NCI-H1436 treated with DMSO at 0.1 percent for 48 hours (cell line): ENCODE measurements around the gene FARS2.

Experiments
- DNase-seq: peaks from one replicate; lab custom pipeline; 2025; lab: John Stamatoyannopoulos, UW

FARS2 gene

DNA sequence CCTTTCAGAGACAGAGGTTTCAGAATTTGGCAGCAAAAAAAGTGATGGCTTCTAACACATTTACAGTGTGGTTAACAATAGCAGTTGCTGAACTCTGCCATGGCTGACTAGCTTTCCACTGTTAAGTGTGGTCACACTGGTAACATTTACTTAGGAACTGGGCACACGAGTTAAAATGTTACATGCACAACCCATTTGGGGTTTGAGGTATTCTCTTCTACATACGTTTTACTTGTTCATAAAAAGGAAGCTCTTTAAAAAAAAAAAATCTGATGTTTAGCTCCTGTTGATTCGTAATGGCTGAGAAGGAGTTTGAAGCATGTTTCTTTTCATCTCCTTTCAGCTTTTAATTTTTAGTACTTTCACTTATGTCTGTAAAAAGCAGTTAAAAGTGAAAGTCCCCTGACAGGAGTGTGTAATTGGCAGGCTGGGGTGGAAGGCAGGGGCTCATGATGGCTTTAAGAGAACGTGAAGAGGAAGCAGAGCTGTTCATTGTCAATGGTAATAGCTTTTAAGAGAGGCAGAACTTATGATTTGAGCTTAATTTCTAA, 245.9 kb downstream of the FARS2 start:
- DNase-seq: no peak

DNA sequence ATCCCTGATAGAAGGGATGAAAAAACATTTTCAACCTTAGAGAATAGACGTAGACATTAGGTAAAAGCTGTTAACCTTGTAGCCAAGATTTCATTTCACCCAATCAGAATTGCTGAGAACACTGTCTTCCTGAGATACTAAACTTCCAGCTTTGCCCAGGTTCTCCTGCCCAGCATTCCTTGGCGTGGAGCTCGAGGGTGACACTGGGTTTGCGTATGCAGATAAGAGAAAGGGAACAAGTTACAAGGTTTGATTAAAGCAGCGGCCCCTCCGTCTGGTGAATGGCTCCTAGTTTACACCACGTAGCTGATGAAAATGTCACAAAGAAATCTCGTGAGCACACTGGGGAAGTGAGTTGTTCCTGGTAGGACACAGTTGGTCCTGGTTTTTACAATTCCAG, 247.8 kb downstream of the FARS2 start:
- no peak for DNase-seq

DNA sequence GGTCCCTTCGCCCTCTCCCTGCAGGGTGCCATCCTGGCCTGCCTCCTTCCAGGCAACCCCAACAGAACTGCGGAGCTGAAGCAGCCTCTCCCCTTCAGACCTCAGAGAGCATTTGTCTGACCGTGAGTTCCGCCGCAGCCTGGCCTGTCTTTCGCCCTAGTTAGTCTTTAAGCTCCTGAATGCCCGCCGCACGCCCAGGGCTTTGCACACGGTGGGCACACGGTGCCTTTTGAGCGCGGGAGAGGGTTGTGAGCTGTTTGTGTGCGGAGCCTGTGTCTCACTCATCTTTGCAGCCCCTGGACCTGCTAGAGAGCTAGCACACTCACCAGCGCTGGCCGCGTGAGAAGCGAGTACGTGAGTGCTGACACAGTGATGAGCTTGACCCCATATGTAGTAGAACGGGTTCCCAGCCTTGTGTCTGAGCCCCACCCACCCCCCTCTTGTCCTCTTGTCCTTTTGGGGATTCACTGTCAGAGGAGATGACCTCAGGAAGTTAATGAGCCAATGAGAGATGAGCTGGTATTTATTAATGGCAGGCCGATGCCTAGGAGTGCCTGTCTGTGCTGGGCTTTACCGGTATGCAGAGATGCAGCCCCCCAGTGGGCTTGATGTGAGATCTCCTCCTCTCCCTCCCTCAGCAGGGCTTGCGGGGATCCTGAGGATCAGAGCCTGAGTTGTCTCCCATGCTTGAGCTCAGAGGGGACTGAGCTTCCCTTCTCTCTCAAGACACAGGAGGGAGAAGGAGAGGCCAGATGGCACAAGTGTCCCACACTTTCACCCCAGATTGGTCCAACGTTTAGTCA, 249.2 kb downstream of the FARS2 start:
- no peak for DNase-seq

DNA sequence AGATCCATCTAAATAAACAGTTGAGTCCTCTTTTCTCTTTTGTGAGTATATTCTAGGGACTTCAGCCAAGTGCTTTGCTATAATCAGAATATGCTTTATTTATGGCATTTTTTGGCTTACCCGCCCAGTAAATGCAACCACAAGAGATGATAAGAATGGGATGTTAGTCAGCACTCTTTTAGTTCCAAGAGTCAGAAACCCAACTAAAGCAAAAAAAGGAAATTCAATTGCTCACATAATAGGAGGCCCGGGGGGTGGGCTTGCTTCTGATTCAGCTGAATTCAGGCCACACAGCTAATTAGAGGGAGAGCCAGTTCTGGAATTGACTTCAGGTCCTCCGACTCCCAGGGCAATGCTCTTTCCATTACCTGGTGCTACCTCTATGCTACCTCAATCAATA, 250.6 kb downstream of the FARS2 start:
- DNase-seq: no peak

DNA sequence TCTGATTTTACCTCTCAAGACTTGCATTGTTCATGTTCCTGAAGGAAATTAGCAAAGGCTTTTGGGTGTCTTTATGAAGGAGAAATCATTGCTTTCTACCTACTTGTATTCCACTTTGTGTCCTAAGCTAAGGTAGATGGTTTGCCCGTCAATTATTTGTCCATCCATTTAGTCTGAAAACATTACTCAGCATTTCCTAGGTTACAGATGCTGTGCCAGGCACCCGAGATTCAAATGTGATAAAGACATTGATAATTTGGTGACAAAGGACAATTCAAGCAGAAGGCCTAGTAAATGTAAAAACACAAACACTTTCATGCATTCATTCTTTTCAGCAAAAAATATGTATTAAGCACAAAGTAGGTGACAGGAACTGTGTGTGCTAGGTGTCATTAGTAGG, 251.1 kb downstream of the FARS2 start:
- DNase-seq: no peak

DNA sequence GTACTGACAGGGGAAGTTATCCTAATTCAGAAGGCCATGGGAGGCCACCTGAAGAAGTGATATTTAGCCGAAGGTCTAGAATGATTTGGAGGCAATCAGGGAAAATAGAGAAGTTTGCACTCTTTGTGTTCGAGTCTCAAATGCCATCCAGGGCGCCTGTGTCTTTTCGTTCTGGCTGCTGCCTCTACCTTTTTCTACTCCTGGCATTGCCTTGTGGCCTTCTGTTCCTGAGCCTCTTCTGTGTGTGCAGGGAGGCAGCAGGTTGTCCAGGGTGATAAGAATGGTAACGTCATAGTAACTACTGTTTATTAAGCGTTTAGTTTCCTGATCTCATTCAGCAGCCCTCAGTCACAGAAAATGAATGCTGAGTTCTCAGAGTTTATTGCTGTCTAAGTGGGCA, 252.1 kb downstream of the FARS2 start:
- no peak for DNase-seq

DNA sequence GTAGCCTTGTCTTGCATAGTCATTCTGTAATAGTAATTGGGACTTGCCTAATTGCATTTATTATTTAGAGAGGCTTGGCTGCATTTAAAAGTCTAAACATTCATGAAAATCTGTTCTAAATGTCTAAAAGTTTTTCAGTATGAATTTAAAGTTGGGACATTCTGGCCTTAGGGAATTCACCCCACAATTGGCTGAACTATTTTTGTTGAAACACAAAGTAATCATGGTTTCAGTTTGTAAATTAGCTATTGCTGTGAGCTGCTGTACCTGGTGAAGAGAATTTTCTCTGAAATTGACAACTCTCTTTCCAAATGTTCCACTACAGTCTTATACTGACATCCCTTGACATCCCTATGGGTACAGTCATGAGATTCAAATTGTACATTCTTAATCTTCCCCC, 253.0 kb downstream of the FARS2 start:
- no peak for DNase-seq

DNA sequence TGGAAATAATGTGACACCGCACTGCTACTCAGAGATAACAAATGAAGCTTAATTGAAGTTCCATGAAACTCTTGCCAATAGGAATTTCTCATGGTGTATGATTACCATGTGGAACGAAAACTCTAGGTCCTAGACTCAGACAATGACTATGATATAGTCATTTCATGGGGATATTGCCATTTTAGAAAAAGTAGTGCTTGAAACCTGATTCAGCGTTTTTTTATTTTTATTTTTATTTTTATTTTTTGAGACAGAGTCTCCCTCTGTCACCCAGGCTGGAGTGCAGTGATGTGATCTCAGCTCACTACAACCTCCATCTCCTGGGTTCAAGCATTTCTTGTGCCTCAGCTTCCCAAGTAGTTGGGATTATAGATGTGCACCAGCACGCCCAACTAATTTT, 253.9 kb downstream of the FARS2 start:
- no peak for DNase-seq

DNA sequence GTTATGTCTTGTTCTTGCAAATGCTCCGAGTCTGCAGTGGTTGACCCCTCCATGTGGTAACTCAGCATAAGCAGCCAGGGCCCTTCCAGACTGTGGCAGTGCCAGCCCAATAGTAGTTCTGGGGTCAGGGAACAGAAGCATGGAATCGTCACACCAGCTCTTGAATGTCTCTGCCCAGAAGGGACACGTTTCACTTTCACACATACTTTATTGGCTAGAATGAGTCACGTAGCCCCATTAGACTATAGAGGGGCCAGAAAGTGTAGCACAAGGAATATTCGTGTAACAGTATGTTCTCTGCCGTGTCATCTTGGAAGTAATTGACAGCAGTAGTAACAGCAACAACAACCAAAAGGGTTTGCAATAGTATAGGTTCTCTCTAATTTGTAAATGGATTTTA, 254.7 kb downstream of the FARS2 start:
- DNase-seq: no peak

DNA sequence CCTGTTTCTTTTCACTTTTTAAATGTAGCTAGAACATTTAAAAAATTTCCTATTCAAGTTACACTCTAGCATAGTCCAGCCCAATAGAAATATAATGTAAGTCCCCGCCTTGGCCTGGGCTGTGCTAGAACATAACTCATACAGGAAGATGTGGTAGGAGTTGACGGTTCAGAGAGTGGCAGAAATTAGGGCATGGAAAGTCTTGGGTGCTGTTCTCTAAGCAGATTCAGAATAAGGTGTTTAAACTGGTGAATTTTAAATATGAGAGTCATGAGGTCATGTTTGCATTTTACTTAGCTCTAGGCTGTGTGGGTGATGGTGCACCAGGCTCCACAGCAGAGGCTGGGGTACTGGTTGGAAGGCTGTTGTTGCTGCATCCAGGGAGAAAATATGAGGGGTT, 256.5 kb downstream of the FARS2 start:
- DNase-seq: no peak

DNA sequence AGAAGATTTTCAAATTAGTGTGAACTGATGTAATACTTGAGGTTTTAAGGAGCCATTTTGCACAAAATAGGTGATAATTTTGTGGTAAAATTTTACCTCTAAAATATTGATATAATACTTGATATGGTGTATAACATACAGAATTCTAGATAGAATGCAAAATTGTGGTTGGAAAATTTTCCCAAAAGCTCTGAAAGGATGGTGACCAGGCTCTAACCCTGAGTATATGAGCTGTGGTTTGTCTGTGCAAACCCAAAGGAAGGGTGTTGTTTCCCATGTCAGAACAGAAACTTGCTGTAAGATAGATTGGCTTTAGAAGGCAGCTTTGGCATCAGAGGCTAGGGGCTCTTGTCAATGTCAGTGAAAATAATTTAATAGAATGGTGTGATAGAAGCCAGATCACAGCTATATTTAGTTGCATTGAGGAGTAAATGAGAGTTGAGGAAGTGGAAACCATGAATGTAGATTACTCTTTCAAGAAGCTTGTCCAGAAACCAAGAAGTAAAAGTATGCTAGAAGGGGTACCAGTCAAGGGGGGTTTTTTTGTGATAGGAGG, 257.7 kb downstream of the FARS2 start:
- no peak for DNase-seq

DNA sequence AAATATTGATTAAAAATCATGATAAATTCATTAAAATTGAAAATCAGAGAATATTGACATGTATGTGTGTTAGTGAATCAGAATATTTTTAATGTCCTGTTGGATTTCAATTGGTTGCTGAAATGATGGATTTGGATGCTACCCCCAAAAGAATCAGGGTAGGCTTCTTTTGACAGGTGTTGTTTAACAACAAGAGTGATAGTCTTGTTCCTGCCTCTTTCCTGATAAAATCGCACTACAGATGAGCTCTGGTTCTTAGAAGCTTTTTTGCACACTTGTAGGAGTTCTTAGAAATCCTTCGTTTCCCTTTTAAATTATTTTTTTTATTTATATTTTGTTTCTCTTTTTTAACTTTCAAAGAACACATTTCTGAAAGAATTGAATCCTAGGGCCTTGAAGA, 259.5 kb downstream of the FARS2 start:
- DNase-seq: no peak

DNA sequence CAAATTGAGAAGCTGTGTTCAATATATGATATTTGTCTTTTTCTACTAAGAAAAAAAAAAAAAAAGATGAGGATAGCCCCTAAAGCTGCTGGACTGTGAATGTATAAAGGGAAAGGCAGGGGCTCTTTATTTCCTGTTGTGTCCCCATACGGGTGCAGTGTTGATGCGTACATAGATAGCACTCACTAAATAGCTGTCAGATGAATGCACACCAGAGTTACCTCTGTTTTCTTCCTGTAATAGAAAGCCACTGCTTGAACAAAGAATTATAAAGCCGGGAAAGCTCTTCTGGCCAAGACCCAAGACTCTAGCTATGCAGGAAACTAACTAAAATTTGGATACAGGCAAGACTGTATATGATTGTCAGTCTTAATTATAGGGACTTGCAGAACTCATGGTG, 260.0 kb downstream of the FARS2 start:
- no peak for DNase-seq

DNA sequence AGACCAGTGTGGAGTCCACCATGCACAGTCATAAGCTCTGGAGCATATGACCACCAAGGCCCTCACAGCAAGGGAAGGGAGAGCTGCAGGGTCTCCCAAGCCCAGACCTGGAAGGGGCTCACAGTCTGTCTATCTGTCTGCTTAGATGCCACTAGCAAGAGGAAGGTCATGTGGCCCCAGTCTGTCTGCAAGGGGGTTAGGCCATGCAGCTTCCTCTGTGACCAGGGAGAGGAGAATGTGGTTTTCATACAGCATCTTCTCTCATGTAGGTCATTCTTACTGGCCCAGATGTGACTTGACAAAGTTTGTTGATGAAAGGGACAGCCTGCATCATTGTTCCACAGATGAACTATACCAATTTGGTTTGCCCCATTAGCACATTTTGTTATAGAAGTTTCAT, 260.8 kb downstream of the FARS2 start:
- DNase-seq: no peak

DNA sequence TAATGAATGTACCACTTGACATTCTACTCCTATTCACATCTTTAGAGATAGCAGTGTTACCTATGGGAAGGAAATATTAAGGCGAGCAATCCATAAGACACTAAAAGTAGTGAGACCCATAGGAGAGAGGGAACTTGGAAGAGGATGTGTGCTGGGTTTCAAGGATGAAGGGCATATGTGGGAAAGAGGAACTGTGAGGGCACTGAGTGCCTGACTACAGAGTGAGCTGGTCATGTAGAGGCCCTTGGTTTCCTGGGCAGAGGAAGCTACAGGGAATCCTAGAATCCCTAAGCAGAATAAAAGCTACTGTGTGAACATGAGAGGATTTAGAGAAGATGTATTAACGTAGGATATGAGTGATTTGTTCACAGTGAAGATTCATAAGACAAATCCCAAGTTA, 262.8 kb downstream of the FARS2 start:
- no peak for DNase-seq

DNA sequence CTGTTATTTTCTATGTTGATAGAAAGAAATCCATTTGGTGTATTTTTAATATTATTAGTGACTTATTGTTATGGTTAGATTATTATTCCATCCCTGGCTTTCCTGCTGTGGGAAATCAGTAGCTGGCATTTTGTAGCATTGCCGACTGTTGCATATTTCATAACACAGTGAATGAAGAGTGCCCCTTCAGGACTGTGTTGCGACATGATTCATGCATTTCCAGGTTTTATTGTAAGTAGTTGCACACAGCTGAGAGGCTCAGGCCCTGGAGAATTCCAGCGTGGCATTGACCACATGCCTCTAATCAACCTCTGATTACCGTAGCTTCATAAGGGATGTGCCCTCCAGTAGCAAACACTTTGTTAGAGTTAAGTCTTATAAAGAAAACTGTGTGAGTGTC, 263.9 kb downstream of the FARS2 start:
- no peak for DNase-seq

DNA sequence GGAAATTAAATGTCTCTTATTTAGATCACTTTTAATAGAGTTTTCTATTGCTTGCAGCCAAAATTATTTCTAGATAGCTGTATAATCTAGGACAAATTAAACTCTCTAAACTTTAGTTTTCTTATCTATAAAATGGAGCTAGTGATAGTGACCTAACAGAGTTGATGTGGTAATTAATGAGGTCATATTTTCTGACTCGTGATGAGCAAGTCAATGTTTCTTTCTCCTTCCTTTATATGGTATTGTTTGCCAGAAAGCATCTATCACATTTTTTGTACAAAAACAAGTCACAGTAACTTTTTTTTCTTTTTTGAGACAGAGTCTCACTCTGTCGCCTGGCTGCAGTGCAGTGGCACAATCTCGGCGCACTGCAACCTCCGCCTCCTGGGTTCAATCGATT, 267.7 kb downstream of the FARS2 start:
- DNase-seq: no peak

DNA sequence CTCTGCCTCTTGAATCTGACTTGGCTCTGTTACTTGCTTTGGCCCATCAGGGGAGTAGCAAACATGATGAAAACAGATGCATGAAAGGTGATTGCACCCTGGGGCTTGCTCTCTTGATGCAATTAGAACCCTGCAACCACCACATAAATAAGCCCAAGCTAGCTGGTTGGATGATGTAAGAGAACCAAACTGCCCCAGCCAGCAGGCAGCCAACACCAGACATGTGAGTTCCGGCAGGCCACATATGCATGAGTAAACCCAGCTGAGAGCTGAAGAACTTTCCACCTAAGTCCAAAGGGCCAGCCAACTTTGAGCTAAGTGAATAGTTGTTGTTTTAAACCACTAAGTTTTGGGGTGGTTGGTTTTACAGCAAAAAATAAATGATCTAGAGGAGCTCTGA, 268.4 kb downstream of the FARS2 start:
- DNase-seq: no peak

DNA sequence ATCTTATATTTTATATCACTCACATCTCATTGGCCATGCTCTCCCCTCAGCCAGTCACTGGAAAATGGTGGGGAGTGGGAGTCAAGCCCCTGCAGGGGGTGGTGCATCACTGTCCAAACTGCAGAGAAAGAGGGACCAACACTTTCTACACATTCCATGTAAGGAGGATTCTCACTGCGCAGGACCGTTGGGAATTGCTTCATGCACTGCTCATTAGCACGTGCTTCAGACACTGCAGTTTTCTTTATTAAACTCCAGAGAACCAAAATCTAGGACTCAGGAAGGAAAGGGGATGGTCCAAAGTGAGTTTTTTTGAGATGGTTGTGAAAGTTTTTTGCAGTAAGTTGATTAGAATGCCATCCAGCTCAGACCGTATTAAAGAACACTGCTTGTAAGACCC, 269.8 kb downstream of the FARS2 start:
- no peak for DNase-seq

DNA sequence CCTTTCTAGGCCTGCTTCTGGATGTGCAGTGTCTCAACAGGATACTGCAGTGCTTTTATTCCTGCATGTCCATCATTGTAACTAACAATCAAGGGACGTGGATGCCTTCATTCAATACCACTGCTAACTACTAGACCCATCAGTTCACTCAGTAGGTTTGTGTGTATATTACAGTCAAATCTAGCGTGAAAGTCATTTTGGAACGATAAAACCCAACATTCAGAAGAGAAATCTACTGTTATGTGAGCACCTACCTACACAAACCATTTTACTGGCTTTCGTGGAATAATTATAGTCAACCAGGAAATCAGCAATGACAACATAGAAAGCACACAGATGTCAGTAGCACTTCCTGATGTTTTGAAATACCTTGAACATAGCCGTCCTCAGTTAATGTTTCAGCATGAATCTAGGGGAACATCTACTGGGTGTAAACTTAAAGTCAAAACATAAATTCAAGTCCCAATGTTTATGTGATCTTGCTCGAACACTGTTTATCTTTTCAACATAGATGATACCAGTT, 270.6 kb downstream of the FARS2 start:
- DNase-seq: no peak

DNA sequence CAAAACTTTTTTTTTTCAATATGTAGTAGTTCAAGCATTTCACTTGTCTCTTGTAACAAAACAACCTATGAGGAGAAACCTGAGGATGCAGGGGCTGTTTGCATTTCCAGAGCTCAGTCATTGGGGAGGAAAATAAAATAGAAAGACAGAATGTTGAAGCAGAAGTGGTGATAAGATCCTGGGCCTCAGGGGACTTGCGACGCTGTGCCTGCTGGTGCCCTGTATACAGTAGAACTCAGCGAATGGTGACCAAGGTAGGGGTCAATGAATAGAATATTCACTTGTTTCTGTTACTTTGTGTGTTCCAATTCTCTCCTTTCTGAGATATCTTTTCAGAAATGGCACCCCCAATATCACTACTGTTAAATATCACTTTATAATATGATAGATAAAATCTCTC, 271.6 kb downstream of the FARS2 start:
- DNase-seq: no peak

DNA sequence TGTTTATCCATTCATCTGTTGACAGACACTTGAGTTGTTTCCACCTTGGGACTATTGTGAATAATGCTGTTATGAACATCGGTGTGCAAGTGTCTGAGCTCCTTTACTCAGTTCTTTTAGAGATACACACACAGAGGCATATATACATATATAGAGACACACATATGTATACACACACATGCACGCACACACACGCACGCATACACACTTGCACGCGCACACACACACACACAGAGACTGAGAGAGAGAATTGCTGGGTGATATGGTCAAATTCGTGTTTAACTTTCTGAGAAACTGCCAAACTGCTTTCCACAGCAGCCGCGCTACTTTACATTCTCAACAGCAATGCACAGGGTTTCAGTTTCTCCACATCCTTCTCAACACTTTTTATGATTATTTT, 273.3 kb downstream of the FARS2 start:
- DNase-seq: no peak

DNA sequence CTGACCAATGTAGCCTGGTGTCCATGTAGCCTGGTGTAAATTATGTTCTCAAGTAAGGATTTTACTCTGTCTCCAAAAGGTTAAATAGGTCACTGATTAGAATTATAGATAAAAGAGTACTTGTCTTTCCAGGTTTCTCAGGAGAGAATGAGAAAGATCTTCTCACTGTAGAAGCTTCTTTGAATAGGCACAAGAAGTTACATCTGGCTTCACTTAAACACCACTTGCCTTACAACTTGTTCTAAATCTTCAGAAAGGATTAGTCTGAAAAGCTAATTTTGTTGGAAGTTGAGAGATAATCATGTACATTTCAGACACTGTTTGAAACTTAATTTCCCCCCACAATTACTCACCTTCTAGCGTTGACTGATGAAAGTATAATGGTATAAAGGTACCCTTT, 275.3 kb downstream of the FARS2 start:
- DNase-seq: no peak

DNA sequence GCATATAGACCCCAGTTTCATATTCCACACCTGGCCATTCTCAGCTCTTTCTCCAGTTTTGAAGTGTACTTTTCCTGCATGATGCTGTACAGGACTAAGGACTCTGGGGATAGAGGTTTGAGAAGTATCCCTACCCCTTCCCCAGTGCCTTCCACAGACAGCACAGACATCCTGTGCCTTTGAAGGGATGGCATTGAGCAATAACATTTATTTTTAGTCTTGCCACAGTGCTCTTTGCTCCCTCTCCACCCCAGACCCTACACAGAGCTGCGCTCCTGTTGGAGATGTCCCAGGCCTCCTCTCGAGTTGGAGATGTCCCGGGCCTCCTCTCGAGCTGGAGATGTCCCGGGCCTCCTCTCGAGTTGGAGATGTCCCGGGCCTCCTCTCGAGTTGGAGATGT, 275.8 kb downstream of the FARS2 start:
- DNase-seq: no peak
